ENCODE results near the gene RYR2.

RYR2 gene

GRCh38 chr1:237858992-237859391 is 817.0 kb downstream of the RYR2 start:
- TF ChIP-seq CTCF (conservative IDR thresholded peaks at IDR 0.05) (no peak), ZFX (IDR thresholded peaks at IDR 0.05) (no peak)
- no peak overlapping the region for H3K27ac ChIP-seq

- no peak for TF ChIP-seq CTCF (conservative IDR thresholded peaks at IDR 0.05)
These were observed 820.0 kb downstream of the RYR2 start for GRCh38 chr1:237861944-237862343.

GRCh38 chr1:237863234-237863633 is 821.2 kb downstream of the RYR2 start:
- H3K27ac ChIP-seq = no peak overlapping the region
- no peak for TF ChIP-seq CTCF (conservative IDR thresholded peaks at IDR 0.05)
- TF ChIP-seq ZFX (IDR thresholded peaks at IDR 0.05) = no peak

More at GRCh38 chr1:237861944-237862343, 820.0 kb downstream of the RYR2 start:
- no peak overlapping the region for H3K27ac ChIP-seq

GRCh38 chr1:237864338-237865244 is 822.6 kb downstream of the RYR2 start:
- TF ChIP-seq CTCF (conservative IDR thresholded peaks at IDR 0.05) = peak; percentile 99
- TF ChIP-seq ZFX (IDR thresholded peaks at IDR 0.05) = no peak
- peak overlapping the region; percentile 49 for H3K27ac ChIP-seq

GRCh38 chr1:237867380-237867888 is 825.5 kb downstream of the RYR2 start:
- TF ChIP-seq CTCF (conservative IDR thresholded peaks at IDR 0.05) (no peak), ZFX (IDR thresholded peaks at IDR 0.05) (no peak)
- H3K27ac ChIP-seq = no peak overlapping the region

GRCh38 chr1:237868817-237869600 is 827.0 kb downstream of the RYR2 start:
- H3K27ac ChIP-seq = no peak overlapping the region
- no peak for TF ChIP-seq CTCF (conservative IDR thresholded peaks at IDR 0.05)
- TF ChIP-seq ZFX (IDR thresholded peaks at IDR 0.05) = no peak
